ENCODE data around the gene PLPPR2. TPM values are rescaled to one million over a fixed set of nuclear protein-coding genes. Genes with fewer than 3 reads are reported as not detected.
"Not testable (repeated sequence)": the region's sequence is repeated elsewhere in the genome, so short reads cannot be mapped to it uniquely, and the experiment has no call there.

The PLPPR2 gene
- total RNA-seq, 3 donors from 2014 or later = 5.1 to 32.8 (median 7.4) TPM

DNA sequence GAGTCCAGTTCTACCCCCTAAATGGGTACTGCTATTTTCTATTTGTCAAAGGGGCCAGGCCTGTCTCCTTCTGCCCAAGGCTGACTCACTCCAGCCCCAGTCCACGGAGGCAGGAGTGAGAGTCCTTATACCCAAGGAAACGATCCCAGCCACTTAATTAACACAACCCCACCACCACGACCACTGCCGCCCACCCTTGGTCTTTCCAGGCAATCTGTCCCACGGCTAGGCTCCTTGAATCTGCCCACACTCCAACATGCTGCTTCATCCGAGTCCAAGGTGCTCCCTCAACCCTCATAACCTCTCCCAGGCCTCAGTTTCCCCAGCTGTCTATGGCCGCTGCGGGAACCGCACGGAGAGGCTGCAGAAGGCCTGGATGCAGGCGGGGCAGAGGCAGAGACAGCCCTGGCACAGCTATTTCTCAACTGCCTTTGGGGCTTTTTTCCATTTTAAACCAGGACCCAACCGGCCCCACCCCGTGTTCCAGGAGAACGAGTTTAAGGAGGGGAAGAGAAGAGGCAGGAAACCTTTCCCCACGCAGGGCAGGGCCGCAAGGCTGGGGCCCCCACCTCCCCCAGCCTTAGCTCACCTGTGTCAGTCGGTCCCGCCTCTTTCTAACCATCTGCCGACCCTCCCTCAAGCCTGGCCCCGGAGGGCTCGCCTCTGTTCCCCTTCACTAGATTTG lies 16.5 kb upstream of the PLPPR2 start:
- H3K9me3 ChIP-seq = no peaks in the 10 kb centered on the region
- ATAC-seq = peak; percentile 49
- TF ChIP-seq, protein P1, sequence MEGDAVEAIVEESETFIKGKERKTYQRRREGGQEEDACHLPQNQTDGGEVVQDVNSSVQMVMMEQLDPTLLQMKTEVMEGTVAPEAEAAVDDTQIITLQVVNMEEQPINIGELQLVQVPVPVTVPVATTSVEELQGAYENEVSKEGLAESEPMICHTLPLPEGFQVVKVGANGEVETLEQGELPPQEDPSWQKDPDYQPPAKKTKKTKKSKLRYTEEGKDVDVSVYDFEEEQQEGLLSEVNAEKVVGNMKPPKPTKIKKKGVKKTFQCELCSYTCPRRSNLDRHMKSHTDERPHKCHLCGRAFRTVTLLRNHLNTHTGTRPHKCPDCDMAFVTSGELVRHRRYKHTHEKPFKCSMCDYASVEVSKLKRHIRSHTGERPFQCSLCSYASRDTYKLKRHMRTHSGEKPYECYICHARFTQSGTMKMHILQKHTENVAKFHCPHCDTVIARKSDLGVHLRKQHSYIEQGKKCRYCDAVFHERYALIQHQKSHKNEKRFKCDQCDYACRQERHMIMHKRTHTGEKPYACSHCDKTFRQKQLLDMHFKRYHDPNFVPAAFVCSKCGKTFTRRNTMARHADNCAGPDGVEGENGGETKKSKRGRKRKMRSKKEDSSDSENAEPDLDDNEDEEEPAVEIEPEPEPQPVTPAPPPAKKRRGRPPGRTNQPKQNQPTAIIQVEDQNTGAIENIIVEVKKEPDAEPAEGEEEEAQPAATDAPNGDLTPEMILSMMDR (IDR thresholded peaks at IDR 0.05) = no peak
- peak in 1 of 3 donors; percentile 58 for DNase-seq
- H3K4me1 ChIP-seq (ENCODE audit: low read depth) = peaks cover 16% of the 10 kb centered on the region
- no peaks in the 10 kb centered on the region for H3K36me3 ChIP-seq (ENCODE audit: low read depth)
- peak overlapping the region; percentile 67 for H3K4me3 ChIP-seq
- intact Hi-C loops (cut with DNase I, micrococcal nuclease) = no loop called here

DNA sequence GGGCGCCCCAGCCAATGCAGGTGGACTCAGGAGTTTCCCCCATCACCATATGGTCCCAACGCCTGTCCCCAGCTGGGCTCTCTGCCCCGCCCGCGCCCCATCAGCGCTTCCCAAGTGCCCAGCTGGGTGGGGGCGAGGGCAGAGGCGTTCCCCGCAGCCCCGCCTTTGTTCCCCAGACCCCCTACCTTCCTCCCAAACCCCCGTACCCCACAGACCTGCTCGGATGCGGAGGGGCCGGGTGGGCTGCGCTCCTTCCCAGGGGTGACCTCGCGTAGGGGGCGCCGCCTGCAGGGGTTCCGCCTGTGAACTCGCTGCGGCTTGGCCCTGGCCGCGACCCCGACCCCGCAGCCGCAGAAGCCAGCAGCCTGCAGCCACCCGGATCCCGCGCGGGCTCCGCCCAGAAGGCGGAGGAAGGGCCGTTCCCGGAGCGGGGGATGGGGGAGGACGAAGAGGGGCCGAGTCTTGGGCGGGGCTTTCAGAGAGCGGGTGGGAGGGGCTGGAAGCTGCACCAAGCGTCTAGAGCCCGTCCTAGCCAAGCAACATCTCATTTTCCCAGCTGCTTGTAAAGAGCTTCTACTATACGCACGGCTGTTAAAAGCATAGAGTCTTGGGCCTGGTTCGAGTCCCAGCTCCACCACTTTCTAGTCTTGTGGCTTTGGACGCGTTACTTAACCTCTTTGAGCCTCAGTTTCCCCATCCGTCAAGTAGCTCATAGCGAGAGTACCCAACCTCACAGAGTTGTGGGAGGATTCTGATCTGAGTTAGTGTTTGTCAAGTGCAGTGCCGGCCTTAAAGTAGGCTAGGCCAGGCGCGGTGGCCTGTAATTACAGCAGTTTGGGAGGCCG lies 15.8 kb upstream of the PLPPR2 start, which contains the start of gene RAB3D:
Gene RAB3D, minus strand, starts transcription at position 404 of the 845 bp plus-strand sequence. CDS start 2,258 bp downstream, outside the sequence.
- peak within 1 kb of the TSS; percentile 67 for H3K4me3 ChIP-seq
- peaks cover 24% of the 10 kb centered on the region for H3K4me1 ChIP-seq (ENCODE audit: low read depth)
- no peaks in the 10 kb centered on the region for H3K9me3 ChIP-seq
- DNase-seq = peak; percentile 95 to 96 (median 96)
- peak; percentile 94 for ATAC-seq
- intact Hi-C loops (cut with DNase I, micrococcal nuclease) = no loop called here
- TF ChIP-seq, protein P1 (IDR thresholded peaks at IDR 0.05) = no peak
- no peaks in the 10 kb centered on the region for H3K36me3 ChIP-seq (ENCODE audit: low read depth)

DNA sequence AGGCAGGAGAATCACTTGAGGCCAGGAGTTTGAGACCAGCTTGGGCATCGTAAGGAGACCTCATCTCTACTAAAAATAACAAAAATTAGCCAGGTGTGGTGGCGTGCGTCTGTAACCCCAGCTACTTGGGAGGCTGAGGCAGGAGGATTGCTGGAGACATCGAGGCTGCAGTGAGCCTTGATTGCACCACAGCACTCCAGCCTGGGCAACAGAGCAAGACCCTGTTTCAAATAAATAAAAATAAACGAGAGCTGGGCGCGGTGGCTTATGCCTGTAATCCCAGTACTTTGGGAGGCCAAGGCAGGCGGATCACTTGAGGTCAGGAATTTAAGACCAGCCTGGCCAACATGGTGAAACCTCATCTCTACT lies 15.1 kb upstream of the PLPPR2 start:
- DNase-seq; intact Hi-C loops (cut with DNase I, micrococcal nuclease); H3K9me3 ChIP-seq; ATAC-seq; H3K4me3 ChIP-seq; H3K36me3 ChIP-seq (ENCODE audit: low read depth): not testable (repeated sequence)
- H3K4me1 ChIP-seq (ENCODE audit: low read depth) = peaks cover 30% of the 10 kb centered on the region

DNA sequence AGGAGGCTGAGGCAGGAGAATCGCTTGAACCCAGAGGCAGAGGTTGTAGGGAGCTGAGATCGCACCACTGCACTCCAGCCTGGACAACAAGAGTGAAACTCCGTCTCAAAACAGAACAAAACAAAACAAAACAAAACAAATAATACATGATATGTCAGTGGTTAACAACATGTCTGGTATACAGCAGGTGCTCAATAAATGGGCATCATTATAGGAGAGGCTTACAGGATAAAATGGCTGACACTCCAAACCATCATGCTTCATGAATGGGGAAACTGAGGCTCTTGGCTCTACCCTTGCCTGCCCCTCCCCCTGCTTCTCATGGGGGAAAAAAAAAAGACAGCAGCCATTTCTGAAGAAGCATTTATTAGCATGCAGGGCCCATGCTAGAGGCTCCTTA lies 12.8 kb upstream of the PLPPR2 start:
- Histone ChIP-seq H3K9me3 (no peaks in the 10 kb centered on the region), H3K4me1 (ENCODE audit: low read depth) (peaks cover 41% of the 10 kb centered on the region), H3K36me3 (ENCODE audit: low read depth) (peaks cover 3% of the 10 kb centered on the region), H3K4me3 (no peak overlapping the region)
- intact Hi-C loops (cut with DNase I, micrococcal nuclease) = no loop called here
- ATAC-seq (no peak), DNase-seq (no peak)
- TF ChIP-seq, protein P1 (IDR thresholded peaks at IDR 0.05) = no peak

DNA sequence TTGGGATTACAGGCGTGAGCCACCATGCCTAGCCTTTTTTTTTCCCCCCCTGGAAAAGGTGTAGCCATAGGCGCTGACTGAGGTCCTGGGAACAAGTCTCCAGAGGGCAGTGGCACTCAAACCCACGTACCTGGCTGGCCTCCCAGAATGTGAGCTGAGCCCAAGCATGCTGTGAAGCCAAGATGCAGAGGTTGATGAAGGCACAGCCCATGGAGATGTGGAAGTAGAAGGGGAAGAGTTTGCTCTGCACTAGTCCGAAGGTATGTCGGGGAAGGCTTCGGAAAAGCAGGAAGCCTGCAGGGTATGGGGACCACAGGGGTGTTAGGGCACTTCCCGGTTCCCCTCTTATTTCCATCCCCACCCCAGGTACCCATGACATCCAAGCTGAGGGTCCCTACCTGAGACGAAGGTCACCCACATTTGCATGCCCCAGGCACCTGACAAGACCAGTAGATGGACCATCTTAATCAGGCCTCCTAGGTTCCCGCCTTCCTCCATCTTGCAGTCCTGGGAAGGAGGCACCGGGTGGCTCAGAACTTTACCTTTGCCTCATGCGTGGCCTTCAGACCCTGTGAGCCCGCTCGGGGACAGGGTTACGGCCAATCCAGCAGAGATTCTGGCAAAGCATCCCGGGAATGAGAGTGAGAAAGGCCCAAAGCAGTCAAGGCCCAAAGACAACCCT lies 10.0 kb upstream of the PLPPR2 start:
- Histone ChIP-seq H3K4me1 (ENCODE audit: low read depth) (peaks cover 25% of the 10 kb centered on the region), H3K36me3 (ENCODE audit: low read depth) (peaks cover 3% of the 10 kb centered on the region), H3K4me3 (no peak overlapping the region), H3K9me3 (no peaks in the 10 kb centered on the region)
- TF ChIP-seq, protein P1 (IDR thresholded peaks at IDR 0.05) = no peak
- ATAC-seq (no peak), DNase-seq (peak in 1 of 3 donors; percentile 45)
- intact Hi-C loops (cut with DNase I, micrococcal nuclease) = no loop called here

All from mucosa of descending colon (tissue), 3 donors.